Right lobe of liver (tissue), 4 donors: ENCODE measurements around the gene DNA2.

Experiments used
- POLR2A ChIP-seq: fragments of 450-650 bp; IDR thresholded peaks from one replicate; pipeline ENCODE4 v1.6.1; 2017; ENCODE audit warnings: antibody characterized with exemption, mild to moderate bottlenecking
- TF ChIP-seq, protein P1 (sequence below), 4 donors: fragments of 200-600 bp in 3 of 4; fragments of 450-650 bp in 1 of 4; IDR thresholded peaks; one replicate each; pipeline versions ENCODE4 v1.5.1 to v1.8.0; 2016 to 2022; ENCODE audit warnings: antibody characterized with exemption in 4 of 4, mild to moderate bottlenecking in 2 of 4
- donor health status: DM: no; HTN: no; CAD: no.
- donor health status: DM: no; HTN: no; CAD: no.
- donor health status: DM: no; HTN: yes; CAD: no.

DNA sequence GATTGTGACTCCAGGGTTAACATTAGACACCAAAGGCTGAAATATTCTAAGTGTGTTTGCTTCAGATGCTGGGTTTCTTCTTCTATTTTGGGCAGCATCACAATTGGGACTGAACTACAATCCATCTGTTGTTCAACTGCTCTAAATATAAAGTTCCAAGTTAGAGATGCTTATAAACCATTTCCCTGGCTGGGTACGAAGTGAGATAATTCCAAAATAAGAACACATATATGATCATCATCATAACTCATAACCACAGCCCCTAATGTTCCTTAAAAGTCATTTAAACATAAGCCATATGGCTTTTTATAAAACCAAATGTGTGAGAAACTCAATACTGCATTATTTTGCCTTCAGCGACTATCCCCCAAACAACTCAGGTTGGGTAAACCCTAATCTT is 28.8 kb downstream of the DNA2 start:
- TF ChIP-seq, protein P1, sequence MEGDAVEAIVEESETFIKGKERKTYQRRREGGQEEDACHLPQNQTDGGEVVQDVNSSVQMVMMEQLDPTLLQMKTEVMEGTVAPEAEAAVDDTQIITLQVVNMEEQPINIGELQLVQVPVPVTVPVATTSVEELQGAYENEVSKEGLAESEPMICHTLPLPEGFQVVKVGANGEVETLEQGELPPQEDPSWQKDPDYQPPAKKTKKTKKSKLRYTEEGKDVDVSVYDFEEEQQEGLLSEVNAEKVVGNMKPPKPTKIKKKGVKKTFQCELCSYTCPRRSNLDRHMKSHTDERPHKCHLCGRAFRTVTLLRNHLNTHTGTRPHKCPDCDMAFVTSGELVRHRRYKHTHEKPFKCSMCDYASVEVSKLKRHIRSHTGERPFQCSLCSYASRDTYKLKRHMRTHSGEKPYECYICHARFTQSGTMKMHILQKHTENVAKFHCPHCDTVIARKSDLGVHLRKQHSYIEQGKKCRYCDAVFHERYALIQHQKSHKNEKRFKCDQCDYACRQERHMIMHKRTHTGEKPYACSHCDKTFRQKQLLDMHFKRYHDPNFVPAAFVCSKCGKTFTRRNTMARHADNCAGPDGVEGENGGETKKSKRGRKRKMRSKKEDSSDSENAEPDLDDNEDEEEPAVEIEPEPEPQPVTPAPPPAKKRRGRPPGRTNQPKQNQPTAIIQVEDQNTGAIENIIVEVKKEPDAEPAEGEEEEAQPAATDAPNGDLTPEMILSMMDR (IDR thresholded peaks at IDR 0.05): no peak
- no peak for TF ChIP-seq POLR2A
